MV-4-11 (cell line): ENCODE measurements around the gene LUZP1.
A peak's percentile ranks its signal among the peaks of the same experiment; 100 is the strongest.

Experiments
- DNase-seq: peaks from one replicate; lab custom pipeline; 2025; lab: John Stamatoyannopoulos, UW

The LUZP1 gene

DNA sequence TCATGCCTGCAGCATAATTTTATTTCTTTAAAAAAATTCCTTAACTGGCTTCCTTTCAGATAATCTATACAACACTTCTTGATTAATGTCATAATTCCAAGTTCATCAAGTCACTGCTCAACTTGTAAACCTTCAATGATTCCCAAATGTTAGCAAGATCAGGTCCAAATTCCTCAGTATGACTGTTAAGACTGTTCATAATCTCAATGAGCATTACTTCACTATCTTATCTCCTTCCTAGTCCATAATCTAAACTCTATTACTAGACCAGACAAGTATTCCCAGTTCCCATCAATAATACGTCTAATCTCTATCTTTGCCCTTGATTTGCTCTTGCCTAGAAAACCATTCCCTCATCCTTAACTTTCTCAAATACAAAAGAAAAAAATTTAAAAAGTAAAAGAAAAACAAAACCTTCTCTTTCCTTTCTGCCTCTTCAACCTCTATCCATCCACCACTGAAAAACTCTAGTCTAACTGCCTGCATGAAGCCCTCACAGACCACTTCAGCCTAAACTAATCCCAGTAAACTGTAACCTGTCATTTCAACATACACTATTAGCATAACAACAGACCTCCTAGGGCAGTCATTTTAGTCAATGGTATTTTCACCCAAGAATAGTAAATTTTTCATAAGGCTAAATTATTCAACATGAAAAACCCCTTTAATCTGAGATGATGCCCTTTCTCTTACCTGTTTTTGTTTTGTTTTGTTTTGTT, 15.5 kb downstream of the LUZP1 start:
- DNase-seq: no peak

- DNase-seq: no peak
Measured at GRCh38 chr1:23150742-23151141, 17.9 kb downstream of the LUZP1 start.

DNA sequence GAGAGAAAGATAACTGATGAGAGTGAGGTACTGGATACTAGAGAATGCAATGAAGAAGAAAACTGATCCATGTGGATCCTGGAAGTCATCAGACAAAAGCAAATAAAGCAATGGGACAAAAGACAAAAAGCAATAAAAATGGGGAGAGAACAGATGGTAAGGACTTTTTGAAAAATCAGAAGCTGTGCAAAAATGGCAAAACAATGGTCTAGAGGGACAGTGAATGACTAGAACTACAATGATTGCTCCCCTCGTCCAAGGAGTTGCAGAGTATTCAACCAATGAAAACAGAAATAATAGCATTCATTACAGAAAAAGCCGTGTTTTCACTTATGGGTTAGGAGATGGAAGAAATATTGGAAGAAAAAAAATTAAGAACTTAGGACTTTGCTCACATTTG, 18.5 kb downstream of the LUZP1 start:
- DNase-seq: no peak

GRCh38 chr1:23149114-23149513, 19.5 kb downstream of the LUZP1 start:
- DNase-seq: peak; percentile 36

DNA sequence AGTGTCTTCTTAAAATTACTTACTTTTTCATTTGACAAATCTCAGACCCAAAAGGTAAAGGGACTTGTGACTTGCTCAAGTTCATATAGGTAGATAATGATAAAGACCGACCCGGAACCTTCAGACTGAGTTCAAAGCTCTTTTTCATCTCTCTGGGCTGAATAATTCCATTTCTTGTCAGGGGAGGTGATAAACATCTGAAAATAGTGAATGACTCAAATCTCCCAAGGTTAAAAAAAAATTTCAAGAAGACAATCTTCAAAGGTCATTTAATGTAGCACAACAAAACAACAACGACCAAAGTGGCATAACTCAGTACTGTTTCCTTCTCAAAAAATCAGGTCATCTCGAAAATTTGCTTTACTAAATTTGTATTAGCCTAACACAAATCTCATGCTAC, 20.6 kb downstream of the LUZP1 start:
- no peak for DNase-seq

GRCh38 chr1:23140940-23141596, 27.6 kb downstream of the LUZP1 start:
- no peak for DNase-seq

DNA sequence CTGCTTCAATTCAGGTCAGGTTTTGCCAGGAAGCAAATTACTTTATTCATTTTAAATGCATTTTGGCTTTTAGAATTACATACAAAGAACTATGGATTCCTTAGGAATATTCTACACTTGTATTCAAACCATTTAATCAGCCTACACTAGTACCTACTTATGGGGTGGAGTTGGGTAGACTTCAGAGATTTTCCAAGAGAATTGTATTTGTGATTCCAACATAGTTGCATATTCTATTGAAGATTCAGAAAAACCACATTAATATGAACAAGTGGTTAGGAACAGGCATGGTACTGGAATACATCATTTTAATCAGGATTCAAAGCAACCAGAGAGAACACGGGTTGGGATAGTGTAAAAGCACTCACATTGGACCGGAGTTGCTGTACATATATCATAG, 33.4 kb downstream of the LUZP1 start:
- DNase-seq: no peak

GRCh38 chr1:23134055-23134454, 34.6 kb downstream of the LUZP1 start:
- no peak for DNase-seq

DNA sequence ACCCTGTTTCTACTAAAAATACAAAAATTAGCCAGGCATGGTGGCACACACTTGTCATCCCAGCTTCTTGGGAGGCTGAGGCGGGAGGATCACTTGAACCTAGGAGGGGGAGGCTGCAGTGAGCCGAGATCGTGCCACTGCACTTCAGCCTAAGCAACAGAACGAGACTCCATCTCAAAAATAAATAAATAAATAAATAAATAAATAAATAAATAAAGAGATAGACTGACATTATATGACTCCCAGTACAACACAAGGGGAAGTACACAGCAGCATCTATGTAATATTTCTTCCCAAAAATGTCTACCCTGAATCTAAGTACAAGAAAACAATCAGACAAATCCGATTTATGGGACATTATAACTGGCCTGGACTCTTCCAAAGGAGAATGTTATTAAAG, 35.1 kb downstream of the LUZP1 start:
- no peak for DNase-seq

GRCh38 chr1:23132033-23132432, 36.6 kb downstream of the LUZP1 start:
- no peak for DNase-seq

- DNase-seq: no peak
Measured at GRCh38 chr1:23129846-23130245, 38.8 kb downstream of the LUZP1 start.

DNA sequence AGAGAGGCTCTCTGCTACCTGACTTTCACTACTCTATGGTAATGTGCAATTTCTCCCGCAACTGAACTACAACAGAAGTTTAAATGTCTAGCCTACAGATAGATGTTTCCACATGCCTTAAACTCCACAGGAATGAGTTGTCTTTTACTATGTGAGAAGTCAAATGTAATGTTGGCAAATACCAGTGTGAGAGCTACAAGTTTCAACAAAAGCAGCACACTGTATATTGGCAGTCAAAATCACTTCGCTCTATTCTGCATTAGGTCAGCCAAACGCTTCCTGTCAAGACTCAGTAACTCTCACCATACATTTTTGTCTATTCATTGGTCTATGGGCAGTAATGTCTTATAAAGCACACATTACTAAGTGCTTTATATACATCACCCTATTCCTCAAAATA, 41.9 kb downstream of the LUZP1 start:
- DNase-seq: no peak

GRCh38 chr1:23126200-23126599, 42.5 kb downstream of the LUZP1 start:
- no peak for DNase-seq

GRCh38 chr1:23125489-23125888, 43.2 kb downstream of the LUZP1 start:
- no peak for DNase-seq

- DNase-seq: no peak
Measured at GRCh38 chr1:23124259-23125026, 44.2 kb downstream of the LUZP1 start.

DNA sequence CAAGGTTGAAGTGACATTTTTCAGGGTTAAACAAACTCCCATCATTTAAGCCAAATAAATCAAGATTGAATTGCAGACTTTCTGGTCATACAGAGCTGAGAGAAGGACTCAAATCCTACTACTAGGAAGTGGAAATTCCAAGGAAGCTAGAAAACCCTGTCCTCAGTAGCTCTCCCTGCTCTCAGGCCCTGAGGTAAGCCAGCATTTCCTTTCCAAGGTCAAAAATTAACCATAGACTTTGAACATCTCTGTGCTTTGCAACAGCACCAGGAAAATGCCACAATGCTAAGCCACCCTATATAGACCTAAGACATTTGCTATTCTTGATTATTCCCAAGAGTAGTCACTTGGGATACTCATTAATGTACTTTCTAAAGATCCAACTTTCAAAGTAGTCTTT, 45.1 kb downstream of the LUZP1 start:
- DNase-seq: no peak

DNA sequence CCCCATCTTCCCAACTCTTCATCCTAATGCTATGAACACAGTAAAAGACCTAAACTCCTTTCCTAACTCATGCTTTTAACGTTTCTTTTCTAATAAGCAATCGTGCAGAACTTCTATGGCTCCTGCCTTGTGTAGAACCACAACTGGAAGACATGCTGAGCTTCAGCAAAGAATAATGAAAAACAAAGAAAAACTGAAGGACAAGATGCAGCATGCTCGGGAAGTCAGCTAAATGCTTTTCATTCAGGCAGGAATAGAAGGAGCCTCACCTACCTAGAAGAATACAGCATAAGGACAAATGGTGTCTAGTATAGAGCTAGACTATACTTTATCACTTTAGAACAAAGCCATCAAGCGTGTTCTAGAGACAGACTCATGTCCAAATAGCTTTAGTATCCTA, 45.9 kb downstream of the LUZP1 start:
- DNase-seq: no peak

GRCh38 chr1:23122023-23122748, 46.5 kb downstream of the LUZP1 start:
- DNase-seq: no peak

GRCh38 chr1:23120383-23120782, 48.3 kb downstream of the LUZP1 start:
- DNase-seq: no peak

DNA sequence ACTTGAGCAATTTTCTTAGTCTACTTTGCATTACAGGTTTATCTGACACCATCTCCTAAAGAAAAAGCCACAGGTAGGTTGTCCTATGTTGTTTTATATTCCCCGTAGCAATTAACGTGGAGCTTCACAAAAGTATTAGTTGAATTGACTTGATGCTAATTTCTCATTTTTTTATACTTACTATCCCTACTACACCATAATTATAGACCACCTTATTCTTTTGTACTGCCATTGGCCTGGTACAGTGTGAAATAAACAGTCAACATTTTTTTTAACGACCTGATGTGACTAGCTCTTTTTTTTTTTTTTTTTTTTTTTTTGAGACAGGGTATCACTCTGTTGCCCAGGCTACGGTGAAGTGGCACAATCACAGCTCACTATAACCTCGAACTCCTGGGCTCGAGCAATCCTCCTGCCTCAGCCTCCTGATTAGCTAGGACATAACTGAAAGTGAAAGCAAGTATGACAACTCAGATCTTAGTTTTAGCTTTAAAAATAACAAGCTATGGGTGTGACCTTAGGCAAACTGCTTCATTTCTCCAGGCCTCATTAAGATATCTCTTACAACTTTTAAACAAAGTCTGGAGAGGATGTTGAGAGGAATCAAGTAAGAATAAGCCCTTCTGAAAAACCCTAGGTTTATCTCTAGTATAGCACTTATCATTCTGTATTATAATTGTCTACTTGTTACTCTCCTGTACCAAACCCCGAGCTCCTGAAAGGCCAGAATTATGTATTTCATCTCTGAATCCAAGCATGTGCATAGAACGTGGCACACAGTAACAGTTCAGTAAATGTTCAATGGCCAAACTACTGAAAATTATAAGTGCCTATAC, 49.5 kb downstream of the LUZP1 start:
- DNase-seq: peak; percentile 13

DNA sequence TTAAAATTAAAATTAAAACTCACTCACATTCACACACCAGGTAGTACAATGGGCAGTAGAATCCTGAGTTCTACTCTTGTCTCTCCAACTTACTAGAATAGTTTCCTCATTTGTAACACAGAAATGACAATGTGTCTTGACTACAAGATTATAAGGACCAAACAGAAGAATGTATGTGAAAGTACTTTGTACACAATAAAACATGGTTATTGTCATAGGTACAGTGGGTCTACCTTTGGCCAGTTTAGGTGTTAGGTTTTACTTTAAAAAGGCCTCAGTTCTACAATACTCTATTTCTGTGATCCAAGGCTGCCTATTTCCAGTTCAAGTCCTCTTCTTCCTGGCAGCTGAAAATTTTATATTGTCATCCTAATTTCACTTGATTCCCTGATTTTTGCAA, 50.2 kb downstream of the LUZP1 start:
- no peak for DNase-seq
